GM12801 (cell line): ENCODE measurements around the gene S100A5.

Source experiments
- CTCF ChIP-seq: IDR thresholded peaks from one replicate; pipeline ENCODE4 v1.5.1; 2011; ENCODE audit warnings: control low read depth; ENCODE audit not compliant: insufficient read length; ENCODE audit errors: extremely low read depth

S100A5 gene

DNA sequence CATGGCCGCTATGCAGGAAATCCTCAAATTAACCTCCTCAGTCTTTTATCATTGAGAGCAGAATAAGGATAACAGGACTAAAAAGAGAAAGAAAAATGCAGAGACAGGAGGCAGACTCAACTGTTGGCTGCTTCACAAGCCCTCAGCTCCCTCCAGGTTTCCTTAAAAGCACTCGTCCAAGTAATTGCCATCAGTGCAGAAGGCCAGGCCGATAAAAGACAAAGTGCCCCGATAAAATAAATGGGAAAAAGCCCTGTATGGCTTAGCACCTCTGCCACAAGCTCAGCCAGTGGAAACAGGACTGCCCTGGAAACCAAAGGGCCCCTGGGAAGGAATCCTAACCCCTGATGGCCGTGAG is 13.1 kb downstream of the S100A5 start:
- no peak for TF ChIP-seq CTCF

DNA sequence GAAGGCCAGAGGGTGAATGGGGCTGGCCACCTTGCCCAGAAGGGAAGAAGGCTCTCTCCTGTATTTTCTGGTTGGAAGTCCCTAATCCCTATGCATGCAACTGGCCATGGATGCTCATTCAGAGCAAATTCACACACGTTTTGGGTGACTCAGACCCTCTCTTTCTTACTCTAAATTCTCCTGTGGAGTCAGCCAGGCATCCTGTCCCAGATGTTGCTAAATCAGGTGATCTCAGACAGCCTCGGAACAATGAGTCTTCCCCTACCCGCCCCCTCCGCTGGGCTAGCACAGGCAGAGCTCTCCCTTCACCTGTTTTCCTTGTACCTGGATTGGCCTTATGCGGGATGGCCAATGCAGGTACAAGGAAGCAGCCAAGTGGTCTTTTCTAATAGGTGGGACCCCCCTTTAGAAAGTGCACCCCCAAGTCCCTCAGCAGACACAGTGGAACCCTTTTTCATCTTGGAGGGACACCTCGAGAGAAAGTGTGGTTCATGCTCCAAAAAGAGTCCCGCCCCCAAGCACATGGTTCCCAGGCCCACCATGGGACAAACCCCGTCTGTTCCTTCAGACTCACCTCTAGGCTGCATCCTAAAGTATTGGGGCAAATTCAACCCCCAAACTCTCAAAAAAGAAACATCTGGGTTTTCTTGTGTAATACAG is 13.6 kb downstream of the S100A5 start:
- no peak for TF ChIP-seq CTCF

- TF ChIP-seq CTCF = no peak
Measured at GRCh38 chr1:153526132-153526543, 14.6 kb downstream of the S100A5 start.

- no peak for TF ChIP-seq CTCF
Measured at GRCh38 chr1:153525088-153525728, 15.5 kb downstream of the S100A5 start.

- TF ChIP-seq CTCF = no peak
Measured at GRCh38 chr1:153520818-153521476, 19.8 kb downstream of the S100A5 start.

DNA sequence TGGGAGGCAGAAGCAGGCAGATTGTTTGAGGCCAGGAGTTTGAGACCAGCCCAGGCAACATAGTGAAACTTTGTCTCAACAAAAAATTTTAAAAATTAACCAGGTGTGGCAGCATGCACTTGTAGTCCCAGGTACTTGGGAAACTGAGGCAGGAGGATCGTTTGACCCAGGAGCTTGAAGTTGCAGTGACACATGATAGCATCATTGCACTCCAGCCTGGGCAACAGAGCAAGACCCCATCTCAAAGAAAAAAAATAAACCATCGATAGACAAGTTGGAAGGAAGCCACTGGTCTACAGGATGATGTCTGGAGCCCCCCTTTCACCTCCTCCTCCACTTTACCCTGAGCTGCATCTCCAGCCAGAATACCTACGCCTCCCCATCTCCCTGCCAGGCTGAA is 21.5 kb downstream of the S100A5 start:
- TF ChIP-seq CTCF = no peak

DNA sequence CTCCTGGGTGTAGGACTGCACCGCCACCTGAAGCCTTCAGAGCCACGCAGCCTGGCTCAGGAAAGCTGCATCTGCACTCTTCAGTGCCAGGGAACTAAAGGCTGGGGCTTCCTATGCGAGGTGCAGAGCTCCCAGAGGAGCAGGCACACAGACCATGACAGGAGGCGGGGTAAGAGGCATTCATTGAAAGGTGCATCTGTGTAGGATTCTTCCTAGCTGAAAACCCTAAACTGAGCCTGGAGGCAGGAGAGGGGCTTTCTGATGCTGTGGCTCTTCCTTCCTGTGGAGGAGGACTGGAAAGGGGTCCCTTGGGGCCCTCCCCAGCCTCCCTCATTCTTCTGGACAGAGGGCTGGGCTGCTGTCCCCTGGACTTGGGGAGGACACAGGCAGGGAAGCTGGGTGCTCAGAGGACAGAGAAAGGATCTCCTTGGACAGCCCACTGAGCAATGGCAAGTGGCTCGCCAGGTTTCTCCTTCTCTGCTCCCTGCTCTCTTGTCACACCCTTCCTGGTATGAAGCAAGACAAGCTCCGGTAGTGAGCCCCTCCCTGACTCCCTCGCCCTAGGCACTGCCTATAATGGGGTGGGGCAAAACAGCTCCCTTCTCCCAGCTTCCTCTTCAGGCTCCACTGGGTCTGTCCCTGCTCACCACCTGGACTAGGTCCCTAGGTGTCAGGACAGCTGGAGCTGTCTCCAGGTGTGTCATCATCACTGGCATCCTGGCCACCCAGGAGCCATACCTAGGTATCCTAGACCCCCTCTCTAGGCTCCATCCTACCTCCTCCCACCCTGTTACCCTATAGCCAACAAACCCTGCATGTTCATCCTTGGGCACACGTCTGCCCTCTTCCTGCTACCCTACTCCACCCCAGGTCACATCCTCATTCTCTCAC is 25.0 kb downstream of the S100A5 start:
- TF ChIP-seq CTCF = no peak
